Trophoblast cell (in vitro differentiated cells and primary cell): ENCODE data around the gene USP16.
"Not testable (repeated sequence)": the region's sequence is repeated elsewhere in the genome, so short reads cannot be mapped to it uniquely, and the experiment has no call there.

Experiments
- DNase-seq, 2 donors: peaks; one replicate each; pipeline ENCODE4 v3.0.0-alpha.2; 2016
- H2AFZ ChIP-seq: 2 replicates; pipeline ENCODE4 v1.6.1; 2013; ENCODE audit warnings: low read length, moderate library complexity, mild to moderate bottlenecking; ENCODE audit not compliant: insufficient read depth, poor library complexity
- H2AK5ac ChIP-seq: 2 replicates; pipeline ENCODE4 v1.6.1; 2013; ENCODE audit warnings: mild to moderate bottlenecking, low read length
- H2BK120ac ChIP-seq: 2 replicates; pipeline ENCODE4 v1.6.1; 2013; ENCODE audit warnings: low read length, mild to moderate bottlenecking, moderate library complexity; ENCODE audit not compliant: insufficient read depth, poor library complexity
- H2BK12ac ChIP-seq: 2 replicates; pipeline ENCODE4 v1.6.1; 2013; ENCODE audit warnings: mild to moderate bottlenecking, low read length, moderate library complexity
- H2BK5ac ChIP-seq: 2 replicates; pipeline ENCODE4 v1.6.1; 2013; ENCODE audit warnings: low read length, low read depth, moderate library complexity, mild to moderate bottlenecking; ENCODE audit not compliant: poor library complexity
- H3K14ac ChIP-seq: 2 replicates; pipeline ENCODE4 v1.6.1; 2013; ENCODE audit warnings: mild to moderate bottlenecking, low read length
- H3K18ac ChIP-seq: 2 replicates; pipeline ENCODE4 v1.6.1; 2013; ENCODE audit warnings: mild to moderate bottlenecking, low read length
- H3K23ac ChIP-seq: 2 replicates; pipeline ENCODE4 v1.6.1; 2013; ENCODE audit warnings: low read length
- H3K27ac ChIP-seq: 2 replicates; pipeline ENCODE4 v1.5.1; 2013; ENCODE audit warnings: low read depth, mild to moderate bottlenecking, inconsistent platforms, low read length, moderate library complexity
- H3K27me3 ChIP-seq: 2 replicates; pipeline ENCODE4 v1.6.1; 2013; ENCODE audit warnings: inconsistent platforms, mild to moderate bottlenecking, low read length, moderate library complexity; ENCODE audit not compliant: insufficient read depth
- H3K36me3 ChIP-seq, 2 experiments: 1 replicate in 1 of 2; 2 replicates in 1 of 2; pipeline ENCODE4 v1.6.1; 2013; ENCODE audit warnings: low read length in 2 of 2, mild to moderate bottlenecking in 2 of 2, moderate library complexity in 1 of 2; ENCODE audit not compliant: insufficient read depth in 2 of 2, control insufficient read depth in 1 of 2
- H3K4ac ChIP-seq: 2 replicates; pipeline ENCODE4 v1.6.1; 2013; ENCODE audit warnings: low read depth, mild to moderate bottlenecking, low read length, moderate library complexity
- H3K4me1 ChIP-seq, 2 experiments: 1 replicate in 1 of 2; 2 replicates in 1 of 2; pipeline ENCODE4 v1.6.1; 2013; ENCODE audit warnings: low read length in 2 of 2, mild to moderate bottlenecking in 2 of 2, moderate library complexity in 1 of 2; ENCODE audit not compliant: insufficient read depth in 2 of 2, control insufficient read depth in 1 of 2
- H3K4me2 ChIP-seq: 2 replicates; pipeline ENCODE4 v1.6.1; 2013; ENCODE audit warnings: inconsistent platforms, mild to moderate bottlenecking, low read length, moderate library complexity
- H3K4me3 ChIP-seq: 2 replicates; pipeline ENCODE4 v1.5.1; 2013; ENCODE audit warnings: mild to moderate bottlenecking, low read depth, low read length, inconsistent platforms
- H3K79me1 ChIP-seq: one replicate; pipeline ENCODE4 v1.6.1; 2013; ENCODE audit warnings: low read length
- H3K79me2 ChIP-seq: 2 replicates; pipeline ENCODE4 v1.6.1; 2013; ENCODE audit warnings: low read length, mild to moderate bottlenecking; ENCODE audit not compliant: control insufficient read depth, insufficient read depth, poor library complexity
- H3K9ac ChIP-seq: 2 replicates; pipeline ENCODE4 v1.6.1; 2013; ENCODE audit warnings: mild to moderate bottlenecking, low read length
- H3K9me3 ChIP-seq: 2 replicates; pipeline ENCODE4 v1.6.1; 2013; ENCODE audit warnings: low read depth, mild to moderate bottlenecking, control low read depth, inconsistent platforms, low read length; ENCODE audit not compliant: insufficient read depth
- H4K12ac ChIP-seq: 2 replicates; pipeline ENCODE4 v1.6.1; 2013; ENCODE audit warnings: low read depth, mild to moderate bottlenecking, low read length, moderate library complexity
- H4K8ac ChIP-seq: 2 replicates; pipeline ENCODE4 v1.6.1; 2013; ENCODE audit warnings: low read depth, mild to moderate bottlenecking, low read length, moderate library complexity
- H4K91ac ChIP-seq: one replicate; pipeline ENCODE4 v1.6.1; 2013; ENCODE audit warnings: low read depth, mild to moderate bottlenecking, low read length, moderate library complexity
- WGBS: extraction: QIAGEN DNeasy Blood & Tissue Kit; methylation state at CpG from one replicate; pipeline ENCODE4 v1.1.7; 2013; ENCODE audit warnings: missing lambda C conversion rate; ENCODE audit not compliant: insufficient read length, insufficient coverage; ENCODE audit errors: extremely low coverage; 5-methylcytosine and 5-hydroxymethylcytosine counted together

The USP16 gene

DNA sequence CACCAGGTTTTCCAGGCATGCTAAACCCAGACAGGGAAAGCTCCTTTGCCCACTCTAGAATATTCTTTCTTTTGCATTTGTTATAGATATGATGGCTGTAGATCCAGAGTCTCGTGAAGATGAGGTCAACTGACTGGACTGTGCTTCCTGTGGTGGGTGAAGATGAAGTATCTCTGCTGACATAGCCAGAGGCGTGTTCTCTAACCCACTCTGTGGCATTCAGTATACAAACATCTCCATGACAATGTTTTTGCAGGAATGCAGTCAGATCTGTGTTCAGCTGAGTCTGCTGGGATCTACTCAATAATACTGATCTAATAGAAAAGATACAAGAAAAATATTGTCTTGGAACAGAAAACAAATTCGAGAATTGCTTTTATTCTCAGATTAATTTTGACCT lies 16.7 kb upstream of the USP16 start:
- Histone ChIP-seq H3K4me2 (no peak overlapping the region), H2AFZ (peak overlapping the region; percentile 25), H3K27me3 (no peaks in the 10 kb centered on the region), H3K14ac (no peak overlapping the region), H3K79me2 (peaks cover 1% of the 10 kb centered on the region), H3K36me3 (no peaks in the 10 kb centered on the region), H3K4ac (no peak overlapping the region), H4K91ac (no peak overlapping the region), H2AK5ac (no peak overlapping the region), H4K12ac (no peak overlapping the region), H3K4me3 (no peak overlapping the region), H3K4me1 (peaks cover 4 to 5% of the 10 kb centered on the region in 2 experiments), H3K23ac (no peak overlapping the region), H3K9me3 (no peaks in the 10 kb centered on the region), H3K18ac (no peak overlapping the region), H2BK5ac (no peak overlapping the region), H3K27ac (peak overlapping the region; percentile 54), H4K8ac (no peak overlapping the region), H2BK12ac (no peak overlapping the region), H3K79me1 (peaks cover 3% of the 10 kb centered on the region), H2BK120ac (no peak overlapping the region), H3K9ac (no peak overlapping the region)
- WGBS = no CpG with 5 or more reads among the region's 3 CpGs
- peak; percentile 88 to 96 for DNase-seq

DNA sequence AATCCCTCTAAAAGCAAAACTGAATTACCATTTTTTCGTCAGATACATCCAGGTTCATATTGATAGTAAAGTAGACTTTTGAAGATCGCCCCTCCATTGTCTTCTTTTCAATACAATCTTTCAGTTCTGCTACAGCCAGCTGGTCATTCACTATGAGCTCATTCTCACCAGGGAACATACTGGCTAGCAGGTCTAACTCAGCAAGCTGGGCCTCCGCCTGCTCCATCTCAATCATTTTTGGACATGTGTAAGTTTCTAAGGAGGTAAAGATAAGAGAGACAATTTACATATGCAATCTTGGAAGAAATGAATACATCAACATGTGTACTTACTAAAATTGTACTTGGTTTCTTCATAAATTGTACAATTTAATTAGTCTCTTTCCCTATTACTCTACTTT lies 16.1 kb upstream of the USP16 start:
- H3K23ac ChIP-seq = no peak overlapping the region
- H4K91ac ChIP-seq = no peak overlapping the region
- H2BK120ac ChIP-seq = no peak overlapping the region
- H3K9me3 ChIP-seq = no peaks in the 10 kb centered on the region
- H3K4me1 ChIP-seq = peaks cover 3 to 4% of the 10 kb centered on the region in 2 experiments
- H2AFZ ChIP-seq = no peak overlapping the region
- H3K14ac ChIP-seq = no peak overlapping the region
- no peak overlapping the region for H3K18ac ChIP-seq
- H4K8ac ChIP-seq = no peak overlapping the region
- H3K36me3 ChIP-seq = no peaks in the 10 kb centered on the region
- H2AK5ac ChIP-seq = no peak overlapping the region
- no CpG with 5 or more reads among the region's 3 CpGs for WGBS
- peak overlapping the region; percentile 53 for H3K27ac ChIP-seq
- H2BK12ac ChIP-seq = peak overlapping the region; percentile 17
- no peak overlapping the region for H3K4me3 ChIP-seq
- no peak overlapping the region for H3K4me2 ChIP-seq
- H3K9ac ChIP-seq = no peak overlapping the region
- H3K4ac ChIP-seq = no peak overlapping the region
- no peak overlapping the region for H4K12ac ChIP-seq
- H2BK5ac ChIP-seq = peak overlapping the region; percentile 27
- peak; percentile 77 to 80 for DNase-seq
- no peaks in the 10 kb centered on the region for H3K27me3 ChIP-seq
- H3K79me1 ChIP-seq = peaks cover 1% of the 10 kb centered on the region
- peaks cover under 1% of the 10 kb centered on the region for H3K79me2 ChIP-seq

DNA sequence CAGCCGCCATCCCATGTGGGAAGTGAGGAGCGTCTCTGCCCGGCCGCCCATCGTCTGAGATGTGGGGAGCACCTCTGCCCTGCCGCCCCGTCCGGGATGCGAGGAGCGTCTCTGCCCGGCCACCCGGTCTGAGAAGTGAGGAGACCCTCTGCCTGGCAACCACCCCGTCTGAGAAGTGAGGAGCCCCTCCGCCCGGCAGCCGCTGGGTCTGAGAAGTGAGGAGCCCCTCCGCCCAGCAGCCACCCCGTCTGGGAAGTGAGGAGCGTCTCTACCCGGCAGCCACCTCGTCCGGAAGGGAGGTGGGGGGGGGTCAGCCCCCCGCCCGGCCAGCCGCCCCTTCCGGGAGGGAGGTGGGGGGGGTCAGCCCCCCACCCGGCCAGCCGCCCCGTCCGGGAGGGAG lies 13.2 kb upstream of the USP16 start:
- H4K91ac ChIP-seq, H3K27me3 ChIP-seq, H2BK120ac ChIP-seq, H3K4me2 ChIP-seq, H3K27ac ChIP-seq, H3K18ac ChIP-seq, H2AK5ac ChIP-seq, H4K12ac ChIP-seq, H2BK5ac ChIP-seq, H4K8ac ChIP-seq, H3K23ac ChIP-seq, H3K79me2 ChIP-seq, DNase-seq, H3K9me3 ChIP-seq, H3K36me3 ChIP-seq, H3K4me1 ChIP-seq, H2BK12ac ChIP-seq, H3K79me1 ChIP-seq, H2AFZ ChIP-seq, H3K4ac ChIP-seq, H3K4me3 ChIP-seq, H3K9ac ChIP-seq, H3K14ac ChIP-seq: not testable (repeated sequence)
- WGBS = no CpG with 5 or more reads among the region's 30 CpGs

DNA sequence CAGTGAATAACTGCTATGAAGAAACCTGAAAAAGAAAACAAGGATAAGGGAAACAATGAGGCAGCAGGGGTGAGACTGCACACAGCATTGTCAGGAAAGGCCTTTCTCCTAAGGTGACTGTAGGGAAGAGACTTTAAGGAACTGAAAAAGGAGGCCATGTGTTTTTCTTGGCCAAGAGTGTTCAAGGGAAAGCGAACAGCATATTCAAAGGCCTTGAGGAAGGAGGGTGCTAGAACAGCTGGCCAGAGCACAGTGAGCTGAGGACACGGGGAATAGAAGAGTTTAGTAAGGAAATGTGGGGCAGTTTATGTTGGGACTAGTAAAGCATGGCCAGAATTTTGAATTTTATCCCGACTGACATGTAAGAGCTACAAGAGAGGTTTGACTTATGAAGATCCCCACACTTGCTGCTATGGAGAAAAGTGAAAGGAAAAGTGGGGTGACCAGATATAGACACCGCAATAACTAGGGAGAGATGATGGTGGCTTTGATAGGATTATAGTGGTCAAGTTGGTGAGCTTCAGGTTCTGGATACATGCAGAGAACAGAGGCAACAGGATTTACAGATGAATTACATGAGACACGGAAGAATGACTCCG lies 6.7 kb upstream of the USP16 start:
- no peak overlapping the region for H3K4ac ChIP-seq
- peaks cover 4% of the 10 kb centered on the region for H3K79me1 ChIP-seq
- H2AK5ac ChIP-seq = no peak overlapping the region
- no peaks in the 10 kb centered on the region for H3K27me3 ChIP-seq
- H2BK5ac ChIP-seq = no peak overlapping the region
- H3K36me3 ChIP-seq = no peaks in the 10 kb centered on the region
- no peak overlapping the region for H3K4me3 ChIP-seq
- H3K18ac ChIP-seq = no peak overlapping the region
- no peak overlapping the region for H4K91ac ChIP-seq
- H3K4me1 ChIP-seq = no peaks in the 10 kb centered on the region
- no peak overlapping the region for H2AFZ ChIP-seq
- no peak overlapping the region for H3K9ac ChIP-seq
- DNase-seq = no peak
- no peak overlapping the region for H4K8ac ChIP-seq
- peaks cover 3% of the 10 kb centered on the region for H3K79me2 ChIP-seq
- no peak overlapping the region for H4K12ac ChIP-seq
- H3K23ac ChIP-seq = no peak overlapping the region
- no peak overlapping the region for H3K27ac ChIP-seq
- WGBS = no CpG with 5 or more reads among the region's 6 CpGs
- H2BK12ac ChIP-seq = no peak overlapping the region
- H3K4me2 ChIP-seq = no peak overlapping the region
- no peak overlapping the region for H3K14ac ChIP-seq
- no peaks in the 10 kb centered on the region for H3K9me3 ChIP-seq
- H2BK120ac ChIP-seq = no peak overlapping the region
